ENCODE measurements around the gene STXBP5.

The STXBP5 gene

DNA sequence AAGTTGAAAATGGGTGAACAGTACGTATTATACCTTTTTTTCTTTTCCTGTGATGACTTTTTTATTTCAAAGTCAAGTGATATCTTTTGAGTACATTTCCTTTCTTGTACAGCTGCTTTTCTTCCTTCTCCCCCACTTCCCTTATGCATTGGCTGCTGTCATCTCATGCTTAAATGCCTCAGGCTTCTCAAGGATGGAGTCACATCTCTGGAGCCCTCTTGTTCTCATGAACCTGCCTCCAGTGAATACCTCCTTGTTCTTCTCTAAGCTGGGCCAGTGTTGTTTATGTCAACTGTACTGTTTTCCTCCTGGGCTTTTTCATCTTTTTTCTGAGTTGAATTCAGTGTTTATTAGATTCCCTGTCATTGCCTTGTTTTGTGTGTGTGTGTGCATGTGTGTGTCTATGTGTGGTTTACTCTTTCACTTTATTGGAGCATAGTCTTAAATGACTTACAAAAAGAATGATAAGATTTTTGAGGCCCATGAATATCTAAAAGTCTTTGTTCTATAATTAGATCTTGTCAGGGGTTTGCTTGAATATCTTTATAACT is 23.6 kb downstream of the STXBP5 start:
- TF ChIP-seq, protein P1, sequence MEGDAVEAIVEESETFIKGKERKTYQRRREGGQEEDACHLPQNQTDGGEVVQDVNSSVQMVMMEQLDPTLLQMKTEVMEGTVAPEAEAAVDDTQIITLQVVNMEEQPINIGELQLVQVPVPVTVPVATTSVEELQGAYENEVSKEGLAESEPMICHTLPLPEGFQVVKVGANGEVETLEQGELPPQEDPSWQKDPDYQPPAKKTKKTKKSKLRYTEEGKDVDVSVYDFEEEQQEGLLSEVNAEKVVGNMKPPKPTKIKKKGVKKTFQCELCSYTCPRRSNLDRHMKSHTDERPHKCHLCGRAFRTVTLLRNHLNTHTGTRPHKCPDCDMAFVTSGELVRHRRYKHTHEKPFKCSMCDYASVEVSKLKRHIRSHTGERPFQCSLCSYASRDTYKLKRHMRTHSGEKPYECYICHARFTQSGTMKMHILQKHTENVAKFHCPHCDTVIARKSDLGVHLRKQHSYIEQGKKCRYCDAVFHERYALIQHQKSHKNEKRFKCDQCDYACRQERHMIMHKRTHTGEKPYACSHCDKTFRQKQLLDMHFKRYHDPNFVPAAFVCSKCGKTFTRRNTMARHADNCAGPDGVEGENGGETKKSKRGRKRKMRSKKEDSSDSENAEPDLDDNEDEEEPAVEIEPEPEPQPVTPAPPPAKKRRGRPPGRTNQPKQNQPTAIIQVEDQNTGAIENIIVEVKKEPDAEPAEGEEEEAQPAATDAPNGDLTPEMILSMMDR (IDR thresholded peaks at IDR 0.05; ENCODE audit: unreplicated experiment in 3 of 3) = no peak

DNA sequence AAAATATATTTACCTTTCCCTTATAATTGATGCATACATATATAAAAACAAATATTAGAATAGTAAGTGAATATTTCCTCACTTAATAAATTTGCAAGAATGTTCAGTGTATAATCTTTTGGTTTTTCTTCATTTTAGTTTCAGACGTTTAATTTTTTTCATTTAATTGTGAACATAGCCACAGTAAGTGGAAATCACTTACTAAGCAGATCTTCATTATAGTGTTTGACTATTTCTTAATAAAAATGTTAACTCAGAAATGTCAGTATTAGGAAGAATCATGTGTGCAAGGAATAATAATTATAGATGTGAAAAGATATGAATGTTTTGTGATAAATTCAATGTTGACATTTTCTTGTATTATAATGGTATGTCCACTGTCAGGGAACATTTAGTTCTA is 27.4 kb downstream of the STXBP5 start:
- TF ChIP-seq, protein P1 (IDR thresholded peaks at IDR 0.05; ENCODE audit: unreplicated experiment in 3 of 3) = no peak
- Mint-ChIP-seq H3K4me1 (no peaks in the 10 kb centered on the region), H3K27ac (no peak overlapping the region), H3K36me3 (ENCODE audit: low read depth) (peaks cover 19% of the 10 kb centered on the region), H3K9me3 (peaks cover 6% of the 10 kb centered on the region), H3K4me3 (no peak overlapping the region), H3K27me3 (ENCODE audit: low read depth) (no peaks in the 10 kb centered on the region)

More for the DNA sequence above, 23.6 kb downstream of the STXBP5 start:
- H3K4me3 Mint-ChIP-seq = no peak overlapping the region
- H3K27ac Mint-ChIP-seq = no peak overlapping the region
- peaks cover 24% of the 10 kb centered on the region for H3K36me3 Mint-ChIP-seq (ENCODE audit: low read depth)
- H3K9me3 Mint-ChIP-seq = peaks cover 6% of the 10 kb centered on the region
- H3K4me1 Mint-ChIP-seq = no peaks in the 10 kb centered on the region
- H3K27me3 Mint-ChIP-seq (ENCODE audit: low read depth) = no peaks in the 10 kb centered on the region

DNA sequence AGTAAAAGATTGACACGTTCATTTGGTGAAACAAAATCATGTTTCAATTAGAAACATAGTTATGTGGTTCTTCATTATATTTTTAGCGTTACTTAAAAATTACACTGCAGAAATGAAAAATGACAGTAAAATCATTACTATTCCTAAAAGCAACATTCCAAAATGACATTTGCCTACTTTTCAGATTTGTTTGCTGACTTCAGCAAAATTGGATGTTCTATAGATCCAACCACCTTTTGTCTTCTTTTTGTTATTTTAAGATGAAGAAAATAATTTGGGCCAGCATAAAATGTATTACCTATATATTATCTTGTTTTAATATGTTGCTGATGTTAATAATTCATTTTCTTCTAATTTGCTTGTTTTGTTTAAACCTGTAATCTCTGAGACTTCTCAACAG is 30.5 kb downstream of the STXBP5 start:
- TF ChIP-seq, protein P1 (IDR thresholded peaks at IDR 0.05; ENCODE audit: unreplicated experiment in 3 of 3) = no peak
- Mint-ChIP-seq H3K27me3 (ENCODE audit: low read depth) (no peaks in the 10 kb centered on the region), H3K4me3 (no peak overlapping the region), H3K9me3 (peaks cover 3% of the 10 kb centered on the region), H3K4me1 (no peaks in the 10 kb centered on the region), H3K27ac (no peak overlapping the region), H3K36me3 (ENCODE audit: low read depth) (peaks cover 33% of the 10 kb centered on the region)

DNA sequence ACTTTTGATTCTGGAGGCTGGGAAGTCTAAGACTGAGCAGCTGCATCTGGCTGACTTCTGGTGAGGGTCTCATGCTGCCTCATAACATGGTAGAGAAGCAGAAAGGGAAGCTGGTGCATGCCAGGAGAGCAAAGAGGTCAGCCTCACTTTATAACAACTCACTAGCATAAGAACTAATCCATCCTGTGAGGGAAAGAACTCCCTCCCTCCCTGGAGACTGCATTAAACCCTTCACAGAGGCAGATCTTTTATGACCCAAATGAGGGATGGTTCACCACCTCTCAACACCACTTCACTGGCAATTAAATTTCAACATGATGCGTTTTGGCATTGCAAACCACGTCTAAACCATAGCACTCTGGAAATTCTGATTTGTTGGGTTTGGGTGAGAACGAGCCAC is 33.9 kb downstream of the STXBP5 start:
- H3K9me3 Mint-ChIP-seq = peaks cover 3% of the 10 kb centered on the region
- H3K4me1 Mint-ChIP-seq = no peaks in the 10 kb centered on the region
- H3K4me3 Mint-ChIP-seq = no peak overlapping the region
- TF ChIP-seq, protein P1 (IDR thresholded peaks at IDR 0.05; ENCODE audit: unreplicated experiment in 3 of 3) = no peak
- H3K27me3 Mint-ChIP-seq (ENCODE audit: low read depth) = no peaks in the 10 kb centered on the region
- H3K27ac Mint-ChIP-seq = no peak overlapping the region
- peaks cover 41% of the 10 kb centered on the region for H3K36me3 Mint-ChIP-seq (ENCODE audit: low read depth)

DNA sequence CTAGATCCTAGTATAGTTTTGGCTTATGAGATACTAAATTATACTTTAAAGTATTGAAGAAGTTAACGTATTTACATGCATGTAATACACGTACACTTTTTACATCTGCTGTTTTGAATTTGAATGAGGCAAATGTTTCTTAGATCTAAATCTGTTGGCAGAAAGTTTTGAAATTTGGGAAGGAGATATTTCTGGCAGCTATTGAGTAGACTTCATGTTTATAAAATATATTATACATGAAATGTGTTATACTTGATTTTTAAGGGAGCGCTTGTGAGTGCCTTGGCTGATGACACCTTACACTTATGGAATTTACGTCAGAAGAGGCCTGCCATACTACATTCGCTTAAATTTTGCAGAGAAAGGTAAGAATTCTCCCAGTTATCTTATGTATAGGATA is 34.7 kb downstream of the STXBP5 start:
- TF ChIP-seq, protein P1 (IDR thresholded peaks at IDR 0.05; ENCODE audit: unreplicated experiment in 3 of 3) = no peak
- Mint-ChIP-seq H3K27ac (no peak overlapping the region), H3K4me3 (no peak overlapping the region), H3K9me3 (peaks cover 3% of the 10 kb centered on the region), H3K36me3 (ENCODE audit: low read depth) (peaks cover 41% of the 10 kb centered on the region), H3K4me1 (no peaks in the 10 kb centered on the region), H3K27me3 (ENCODE audit: low read depth) (no peaks in the 10 kb centered on the region)

DNA sequence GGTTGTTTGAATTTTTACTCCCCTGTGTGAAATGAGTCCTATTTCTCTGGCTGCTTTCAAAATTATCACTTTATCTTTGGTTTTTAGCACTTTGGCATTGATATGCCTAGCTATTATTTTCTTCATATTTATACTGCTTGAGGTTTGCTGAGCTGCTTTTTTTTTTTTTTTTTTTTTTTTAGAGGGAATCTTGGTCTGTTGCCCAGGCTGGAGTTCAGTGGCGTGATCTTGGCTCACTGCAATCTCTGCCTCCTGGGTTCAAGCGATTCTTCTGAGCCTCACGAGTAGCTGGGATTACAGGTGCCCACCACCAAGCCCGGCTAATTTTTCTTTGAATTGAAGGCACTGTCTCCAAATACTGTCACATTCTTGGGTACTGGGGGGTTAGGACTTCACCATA is 40.6 kb downstream of the STXBP5 start:
- Mint-ChIP-seq H3K27ac (no peak overlapping the region), H3K9me3 (peaks cover 6% of the 10 kb centered on the region), H3K36me3 (ENCODE audit: low read depth) (peaks cover 30% of the 10 kb centered on the region), H3K4me3 (no peak overlapping the region), H3K4me1 (no peaks in the 10 kb centered on the region), H3K27me3 (ENCODE audit: low read depth) (no peaks in the 10 kb centered on the region)
- TF ChIP-seq, protein P1 (IDR thresholded peaks at IDR 0.05; ENCODE audit: unreplicated experiment in 3 of 3) = no peak

Measured in nephron (organoid).